Activated CD8-positive, alpha-beta T cell treated with anti-CD3 and anti-CD28 coated beads for 36 hours (primary cell): ENCODE data around the gene PA2G4. TPM values are rescaled to one million over a fixed set of nuclear protein-coding genes. Genes with fewer than 3 reads are reported as not detected.

Experiments
- ATAC-seq: fragments of 200-7000 bp; cut with Tn5 transposase; one replicate; pipeline ENCODE4 v1.10.0; 2021; ENCODE audit warnings: mild to moderate bottlenecking, moderate library complexity
- CTCF ChIA-PET: fragments of 350-600 bp; sonication (Branson Sonifier 250); formaldehyde crosslinking; loops from one replicate; lab custom pipeline; 2021; ENCODE audit warnings: antibody characterized with exemption; lab: Charles Lee
- POLR2A ChIA-PET: fragments of 350-600 bp; sonication (Branson Sonifier 250); formaldehyde crosslinking; loops from one replicate; lab custom pipeline; 2021; ENCODE audit warnings: antibody characterized with exemption; lab: Charles Lee
- DNase-seq: peaks from one replicate; pipeline ENCODE4 v3.0.0-alpha.2; 2020
- H3K27ac Mint-ChIP-seq: one replicate; pipeline ENCODE4 v1.8.0; 2021; ENCODE audit warnings: mild to moderate bottlenecking, mixed read lengths
- H3K27me3 Mint-ChIP-seq: one replicate; pipeline ENCODE4 v1.8.0; 2021; ENCODE audit warnings: mixed read lengths
- H3K36me3 Mint-ChIP-seq: one replicate; pipeline ENCODE4 v1.8.0; 2021; ENCODE audit warnings: low read depth, mixed read lengths
- H3K4me1 Mint-ChIP-seq: one replicate; pipeline ENCODE4 v1.8.0; 2021; ENCODE audit warnings: low read depth, mixed read lengths
- H3K4me3 Mint-ChIP-seq: one replicate; pipeline ENCODE4 v1.8.0; 2021; ENCODE audit warnings: mild to moderate bottlenecking, moderate library complexity, mixed read lengths
- H3K9me3 Mint-ChIP-seq: one replicate; pipeline ENCODE4 v1.8.0; 2021; ENCODE audit warnings: mixed read lengths
- CTCF ChIP-seq: fragments of 200-600 bp; IDR thresholded peaks from one replicate; pipeline ENCODE4 v1.8.0; 2022; ENCODE audit warnings: antibody characterized with exemption, mild to moderate bottlenecking
- intact Hi-C: fragments of 100-400 bp; cut with micrococcal nuclease; formaldehyde crosslinking; loops from one replicate; pipeline ENCODE4 v1.10.0; 2022
- total RNA-seq, 2 experiments: library from RNA; stranded (reverse); gene quantifications; one replicate each; pipeline ENCODE4 v1.2.3, GENCODE V29; 2021

PA2G4 gene
- total RNA-seq, 2 experiments from 2014 or later, result 447 to 455 TPM

- no peak for ATAC-seq
Observed at GRCh38 chr12:56141946-56142784, 37.8 kb downstream of the PA2G4 start.

GRCh38 chr12:56143217-56143616 lies 38.9 kb downstream of the PA2G4 start:
- no peak for TF ChIP-seq CTCF
- H3K4me1 Mint-ChIP-seq, result peaks cover 38% of the 10 kb centered on the region
- H3K27ac Mint-ChIP-seq, result peak overlapping the region; percentile 83
- no peaks in the 10 kb centered on the region for H3K27me3 Mint-ChIP-seq
- H3K36me3 Mint-ChIP-seq, result peaks cover 64% of the 10 kb centered on the region
- DNase-seq (no peak), ATAC-seq (peak; percentile 61)
- intact Hi-C loops, result no loop called here
- ChIA-PET POLR2A (interaction anchor here (0.7 to 3.3 kb wide), 6 partner anchors 9 to 56 kb away, joined by 3 to 23 read pairs (median 5); partner anchors contain the start of genes ESYT1, MYL6B and ZC3H10), CTCF (interaction anchor here (0.8 to 3.3 kb wide), 5 partner anchors 9 to 101 kb away, joined by 3 to 11 read pairs (median 3); partner anchors contain the start of genes MYL6B and SMARCC2)
- no peaks in the 10 kb centered on the region for H3K9me3 Mint-ChIP-seq
- H3K4me3 Mint-ChIP-seq, result no peak overlapping the region

More at GRCh38 chr12:56141946-56142784, 37.8 kb downstream of the PA2G4 start:
- DNase-seq, result no peak
- H3K36me3 Mint-ChIP-seq, result peaks cover 74% of the 10 kb centered on the region
- H3K27ac Mint-ChIP-seq, result peak overlapping the region; percentile 83
- no peaks in the 10 kb centered on the region for H3K9me3 Mint-ChIP-seq
- TF ChIP-seq CTCF, result no peak
- no peaks in the 10 kb centered on the region for H3K27me3 Mint-ChIP-seq
- H3K4me3 Mint-ChIP-seq, result no peak overlapping the region
- ChIA-PET POLR2A (interaction anchor here (0.9 to 3.3 kb wide), 4 partner anchors 9 to 13 kb away, joined by 3 to 23 read pairs (median 6); partner anchors contain the start of genes ESYT1 and MYL6B), CTCF (interaction anchor here (0.8 to 3.3 kb wide), 7 partner anchors 10 to 103 kb away, joined by 3 to 11 read pairs (median 3); partner anchors contain the start of genes ESYT1, MYL6B and ZC3H10)
- intact Hi-C loops, result no loop called here
- peaks cover 48% of the 10 kb centered on the region for H3K4me1 Mint-ChIP-seq

- Mint-ChIP-seq H3K4me3 (no peak overlapping the region), H3K27ac (peak overlapping the region; percentile 83), H3K9me3 (no peaks in the 10 kb centered on the region), H3K36me3 (peaks cover 57% of the 10 kb centered on the region), H3K4me1 (peaks cover 32% of the 10 kb centered on the region), H3K27me3 (no peaks in the 10 kb centered on the region)
- ATAC-seq (no peak), DNase-seq (no peak)
- POLR2A ChIA-PET, result interaction anchor here (0.7 to 3.3 kb wide), 12 partner anchors 8 to 64 kb away, joined by 3 to 23 read pairs (median 4); partner anchors contain the start of genes ERBB3, ESYT1, MYL6B and ZC3H10
- intact Hi-C loops, result no loop called here
- CTCF ChIA-PET, result interaction anchor here (0.8 to 1.8 kb wide), 4 partner anchors 15 to 45 kb away, joined by 3 to 7 read pairs (median 5); partner anchors contain the start of genes ESYT1 and SMARCC2
- no peak for TF ChIP-seq CTCF
Observed at GRCh38 chr12:56143870-56144269, 39.5 kb downstream of the PA2G4 start.

- Mint-ChIP-seq H3K27ac (peak overlapping the region; percentile 30), H3K4me3 (no peak overlapping the region), H3K4me1 (peaks cover 32% of the 10 kb centered on the region), H3K9me3 (no peaks in the 10 kb centered on the region), H3K36me3 (peaks cover 46% of the 10 kb centered on the region), H3K27me3 (no peaks in the 10 kb centered on the region)
- ChIA-PET CTCF (interaction anchor here (1.2 to 1.8 kb wide), 3 partner anchors 16 to 28 kb away, joined by 3 to 7 read pairs (median 4); partner anchors contain the start of genes ESYT1 and ZC3H10), POLR2A (interaction anchor here (1.4 to 3.3 kb wide), 4 partner anchors 10 to 17 kb away, joined by 4 to 23 read pairs (median 6); partner anchors contain the start of gene ESYT1)
- ATAC-seq (no peak), DNase-seq (no peak)
- TF ChIP-seq CTCF, result no peak
- intact Hi-C loops, result no loop called here
Observed at GRCh38 chr12:56145217-56145616, 40.9 kb downstream of the PA2G4 start.
